HG03280 (cell line): ENCODE data around the gene PRKX.
"Not testable (repeated sequence)": the region's sequence is repeated elsewhere in the genome, so short reads cannot be mapped to it uniquely, and the experiment has no call there.

Source experiments
- ATAC-seq: cut with Tn5 transposase; IDR thresholded peaks from one replicate; pipeline ENCODE4 v1.9.1; 2021; ENCODE audit warnings: mild to moderate bottlenecking, moderate library complexity; ENCODE audit not compliant: unreplicated experiment

PRKX gene

GRCh38 chrX:3713225-3713936 lies at the start of gene PRKX:
Gene PRKX (minus strand): TSS chrX:3713649. CDS start chrX:3713253, 396 bp downstream.
- peak; percentile 83 for ATAC-seq

- no peak for ATAC-seq
Observed at GRCh38 chrX:3763111-3763510, 49.7 kb upstream of the PRKX start.

- no peak for ATAC-seq
Observed at GRCh38 chrX:3757510-3758025, 44.1 kb upstream of the PRKX start.

- ATAC-seq = no peak
Observed at GRCh38 chrX:3748052-3748559, 34.7 kb upstream of the PRKX start.

GRCh38 chrX:3743801-3744439 lies 30.5 kb upstream of the PRKX start:
- no peak for ATAC-seq

- ATAC-seq = not testable (repeated sequence)
Observed at GRCh38 chrX:3740946-3741345, 27.5 kb upstream of the PRKX start.

GRCh38 chrX:3738509-3738908 lies 25.1 kb upstream of the PRKX start:
- ATAC-seq = no peak

GRCh38 chrX:3736536-3736935 lies 23.1 kb upstream of the PRKX start:
- not testable (repeated sequence) for ATAC-seq

- not testable (repeated sequence) for ATAC-seq
Observed at GRCh38 chrX:3735891-3736290, 22.4 kb upstream of the PRKX start.

- not testable (repeated sequence) for ATAC-seq
Observed at GRCh38 chrX:3734456-3734855, 21.0 kb upstream of the PRKX start.

GRCh38 chrX:3733043-3733430 lies 19.6 kb upstream of the PRKX start:
- ATAC-seq = no peak

GRCh38 chrX:3732326-3733042 lies 19.0 kb upstream of the PRKX start:
- ATAC-seq = not testable (repeated sequence)

- ATAC-seq = no peak
Observed at GRCh38 chrX:3728454-3728853, 15.0 kb upstream of the PRKX start.

- not testable (repeated sequence) for ATAC-seq
Observed at GRCh38 chrX:3723460-3723859, 10.0 kb upstream of the PRKX start.

- ATAC-seq = no peak
Observed at GRCh38 chrX:3717742-3718420, 4.4 kb upstream of the PRKX start.

- ATAC-seq = no peak
Observed at GRCh38 chrX:3715921-3716320, 2.5 kb upstream of the PRKX start.

GRCh38 chrX:3714706-3715479 lies 1.4 kb upstream of the PRKX start:
- ATAC-seq = not testable (repeated sequence)

- ATAC-seq = no peak
Observed at GRCh38 chrX:3713937-3714434, 537 bp upstream of the PRKX start.

GRCh38 chrX:3712870-3713224 lies 602 bp downstream of the PRKX start:
- ATAC-seq = peak; percentile 14
